Upper lobe of right lung (tissue), 1 donor: ENCODE measurements around the gene ABHD2. TPM values are rescaled to one million over a fixed set of nuclear protein-coding genes. Genes with fewer than 3 reads are reported as not detected.
"Not testable (repeated sequence)": the region's sequence is repeated elsewhere in the genome, so short reads cannot be mapped to it uniquely, and the experiment has no call there.

ENCODE experiments used
- ATAC-seq: fragments of 200-7000 bp; cut with Tn5 transposase; one replicate; pipeline ENCODE4 v1.9.1; 2020; ENCODE audit warnings: mild to moderate bottlenecking, moderate library complexity
- DNase-seq: peaks from one replicate; pipeline ENCODE4 v3.0.0-alpha.2; 2020
- H3K27ac ChIP-seq: fragments of 200-600 bp; one replicate; pipeline ENCODE4 v1.8.0; 2022
- H3K27me3 ChIP-seq: fragments of 200-600 bp; one replicate; pipeline ENCODE4 v1.8.0; 2022; ENCODE audit warnings: mild to moderate bottlenecking
- H3K36me3 ChIP-seq: fragments of 200-600 bp; one replicate; pipeline ENCODE4 v1.8.0; 2022
- H3K4me1 ChIP-seq: fragments of 200-600 bp; one replicate; pipeline ENCODE4 v1.8.0; 2022
- H3K4me3 ChIP-seq: fragments of 200-600 bp; one replicate; pipeline ENCODE4 v1.8.0; 2022; ENCODE audit warnings: mild to moderate bottlenecking
- H3K9me3 ChIP-seq: fragments of 200-600 bp; one replicate; pipeline ENCODE4 v1.8.0; 2022
- intact Hi-C: fragments of 100-400 bp; cut with DNase I; formaldehyde crosslinking; loops from one replicate; pipeline ENCODE4 v1.11.0; 2022
- total RNA-seq: library from RNA; stranded (reverse); fragmentation: NEBNext Ultra II Directional; extraction: Animal tissue kit (Norgen Biotek cat#: 25700); gene quantifications from one replicate; pipeline ENCODE4 v1.2.1, GENCODE V29; 2021
- TF ChIP-seq, protein P1 (sequence below): fragments of 200-600 bp; IDR thresholded peaks from one replicate; pipeline ENCODE4 v1.8.0; 2022; ENCODE audit warnings: antibody characterized with exemption
- donor health status: DM: no; HTN: yes; CAD: no; lungs with severe emphysema.

The ABHD2 gene
- total RNA-seq, 1 donor from 2014 or later: 182 TPM

DNA sequence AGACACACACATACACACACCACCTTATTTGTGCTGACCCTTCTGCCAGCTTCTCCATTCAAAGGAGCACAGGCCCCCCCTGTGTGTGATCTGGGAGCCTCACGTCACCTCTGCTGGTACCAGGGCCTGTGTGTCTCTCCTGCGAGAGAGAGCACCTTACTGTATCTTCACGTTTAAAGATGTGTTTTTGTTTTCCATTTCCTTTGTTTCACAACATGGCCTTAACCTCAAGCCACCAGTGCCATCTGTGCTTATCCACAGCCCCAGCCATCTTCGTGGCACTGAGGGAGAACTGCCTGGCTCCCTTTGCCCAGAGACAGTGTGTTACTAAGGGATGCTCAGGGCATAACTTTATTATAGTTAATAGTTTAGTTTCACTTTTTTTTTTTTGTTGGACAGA, 52.3 kb downstream of the ABHD2 start:
- TF ChIP-seq, protein P1, sequence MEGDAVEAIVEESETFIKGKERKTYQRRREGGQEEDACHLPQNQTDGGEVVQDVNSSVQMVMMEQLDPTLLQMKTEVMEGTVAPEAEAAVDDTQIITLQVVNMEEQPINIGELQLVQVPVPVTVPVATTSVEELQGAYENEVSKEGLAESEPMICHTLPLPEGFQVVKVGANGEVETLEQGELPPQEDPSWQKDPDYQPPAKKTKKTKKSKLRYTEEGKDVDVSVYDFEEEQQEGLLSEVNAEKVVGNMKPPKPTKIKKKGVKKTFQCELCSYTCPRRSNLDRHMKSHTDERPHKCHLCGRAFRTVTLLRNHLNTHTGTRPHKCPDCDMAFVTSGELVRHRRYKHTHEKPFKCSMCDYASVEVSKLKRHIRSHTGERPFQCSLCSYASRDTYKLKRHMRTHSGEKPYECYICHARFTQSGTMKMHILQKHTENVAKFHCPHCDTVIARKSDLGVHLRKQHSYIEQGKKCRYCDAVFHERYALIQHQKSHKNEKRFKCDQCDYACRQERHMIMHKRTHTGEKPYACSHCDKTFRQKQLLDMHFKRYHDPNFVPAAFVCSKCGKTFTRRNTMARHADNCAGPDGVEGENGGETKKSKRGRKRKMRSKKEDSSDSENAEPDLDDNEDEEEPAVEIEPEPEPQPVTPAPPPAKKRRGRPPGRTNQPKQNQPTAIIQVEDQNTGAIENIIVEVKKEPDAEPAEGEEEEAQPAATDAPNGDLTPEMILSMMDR: no peak
- Histone ChIP-seq H3K9me3 (no peaks in the 10 kb centered on the region), H3K4me3 (no peak overlapping the region), H3K36me3 (peaks cover 5% of the 10 kb centered on the region), H3K27ac (peak overlapping the region; percentile 32), H3K4me1 (peaks cover 63% of the 10 kb centered on the region), H3K27me3 (no peaks in the 10 kb centered on the region)
- no peak for DNase-seq
- ATAC-seq: no peak
- intact Hi-C loops: no loop called here

DNA sequence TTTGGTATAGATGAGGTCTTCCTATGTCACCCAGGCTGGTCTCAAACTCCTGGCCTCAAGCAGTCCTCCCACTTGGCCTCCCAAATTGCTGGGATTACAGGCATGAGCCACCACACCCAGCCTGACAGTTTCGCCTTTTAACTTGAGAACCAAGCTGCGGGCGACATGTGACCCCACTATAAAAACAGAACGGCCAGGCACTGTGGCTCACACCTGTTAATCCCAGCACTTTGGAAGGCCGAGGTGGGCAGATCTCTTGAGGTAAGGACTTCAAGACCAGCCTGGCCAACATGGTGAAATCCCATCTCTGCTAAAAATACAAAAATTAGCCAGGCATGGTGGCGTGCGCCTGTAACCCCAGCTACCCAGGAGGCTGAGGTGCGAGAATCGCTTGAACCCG, 52.9 kb downstream of the ABHD2 start:
- ATAC-seq, intact Hi-C loops, DNase-seq, H3K36me3 ChIP-seq, H3K9me3 ChIP-seq, H3K27me3 ChIP-seq, H3K4me3 ChIP-seq: not testable (repeated sequence)
- Histone ChIP-seq H3K4me1 (peaks cover 62% of the 10 kb centered on the region), H3K27ac (peak overlapping the region; percentile 32)

DNA sequence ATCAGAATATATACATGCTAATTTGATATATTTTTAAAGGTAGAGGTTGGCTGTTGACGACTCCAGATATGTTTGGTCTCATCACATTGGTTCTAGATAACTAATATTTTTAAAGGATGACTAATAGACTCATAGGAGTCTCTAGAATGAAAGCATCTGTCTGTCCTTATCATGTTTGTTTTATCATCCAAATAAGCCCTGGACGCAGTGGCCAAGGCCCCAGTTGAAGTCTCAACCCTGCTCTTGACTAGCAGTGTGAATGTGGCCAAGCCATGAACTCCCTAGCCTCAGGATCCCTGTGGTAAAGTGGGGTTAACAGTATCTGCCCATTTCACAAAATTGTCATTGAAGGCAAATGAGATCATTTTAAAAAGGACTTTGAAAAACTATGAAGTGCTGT, 53.6 kb downstream of the ABHD2 start:
- ATAC-seq (no peak), DNase-seq (no peak)
- intact Hi-C loops: no loop called here
- H3K27ac ChIP-seq: peak overlapping the region; percentile 14
- no peaks in the 10 kb centered on the region for H3K9me3 ChIP-seq
- TF ChIP-seq, protein P1: no peak
- no peak overlapping the region for H3K4me3 ChIP-seq
- no peaks in the 10 kb centered on the region for H3K27me3 ChIP-seq
- H3K4me1 ChIP-seq: peaks cover 55% of the 10 kb centered on the region
- peaks cover 3% of the 10 kb centered on the region for H3K36me3 ChIP-seq

DNA sequence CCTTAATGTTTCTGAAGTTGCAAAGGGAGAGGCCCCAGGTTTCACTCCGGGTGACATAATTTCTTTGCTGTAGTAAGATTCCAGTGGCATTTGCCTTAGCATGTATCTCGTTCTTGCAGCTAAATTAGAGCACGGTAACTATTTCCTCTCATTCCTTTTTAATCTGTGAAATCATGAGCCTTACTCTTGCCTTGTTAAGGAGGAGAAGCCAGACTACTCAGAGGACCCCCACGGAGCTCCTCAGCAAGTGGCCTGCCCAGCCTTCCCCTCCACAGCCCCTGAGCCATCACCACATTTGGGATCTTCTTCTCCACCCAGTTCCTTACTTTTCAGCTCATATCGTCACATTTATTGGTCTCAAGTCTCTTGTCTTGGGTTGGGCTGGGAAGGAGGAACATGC, 54.2 kb downstream of the ABHD2 start:
- H3K27me3 ChIP-seq: no peaks in the 10 kb centered on the region
- intact Hi-C loops: no loop called here
- H3K36me3 ChIP-seq: no peaks in the 10 kb centered on the region
- H3K4me3 ChIP-seq: no peak overlapping the region
- H3K9me3 ChIP-seq: no peaks in the 10 kb centered on the region
- H3K4me1 ChIP-seq: peaks cover 50% of the 10 kb centered on the region
- DNase-seq: no peak
- TF ChIP-seq, protein P1: no peak
- ATAC-seq: no peak
- no peak overlapping the region for H3K27ac ChIP-seq

DNA sequence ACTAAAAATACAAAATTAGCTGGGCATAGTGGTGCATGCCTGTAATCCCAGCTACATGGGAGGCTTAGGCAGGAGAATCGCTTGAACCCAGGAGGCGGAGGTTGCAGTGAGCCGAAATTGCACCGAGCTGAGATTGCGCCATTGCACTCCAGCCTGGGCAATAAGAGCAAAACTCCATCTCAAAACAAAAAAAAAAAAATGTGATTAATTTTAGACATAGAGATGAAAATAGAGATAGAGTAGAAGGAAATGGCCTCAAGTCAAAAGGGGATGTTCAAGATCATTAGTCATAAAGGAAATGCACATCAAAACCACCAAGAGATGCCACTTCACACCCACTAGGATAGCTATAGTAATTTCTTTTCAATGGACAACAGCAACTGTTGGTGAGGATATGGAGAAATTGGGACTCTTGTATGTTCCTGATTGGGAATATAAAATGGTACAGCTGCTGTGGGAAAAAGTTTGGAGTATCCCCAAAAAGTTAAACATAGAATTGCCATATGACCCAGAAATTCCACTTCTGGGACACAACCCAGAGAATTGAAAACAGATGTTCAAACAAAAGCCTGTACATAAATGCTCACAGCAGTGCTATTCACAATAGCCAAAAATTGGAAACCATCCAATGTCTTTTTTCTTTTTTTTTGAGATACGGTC, 55.4 kb downstream of the ABHD2 start:
- Histone ChIP-seq H3K9me3 (no peaks in the 10 kb centered on the region), H3K27me3 (no peaks in the 10 kb centered on the region), H3K4me3 (no peak overlapping the region), H3K36me3 (no peaks in the 10 kb centered on the region), H3K4me1 (peaks cover 41% of the 10 kb centered on the region), H3K27ac (peak overlapping the region; percentile 9)
- ATAC-seq (peak; percentile 62), DNase-seq (no peak)
- TF ChIP-seq, protein P1: no peak
- intact Hi-C loops: no loop called here

DNA sequence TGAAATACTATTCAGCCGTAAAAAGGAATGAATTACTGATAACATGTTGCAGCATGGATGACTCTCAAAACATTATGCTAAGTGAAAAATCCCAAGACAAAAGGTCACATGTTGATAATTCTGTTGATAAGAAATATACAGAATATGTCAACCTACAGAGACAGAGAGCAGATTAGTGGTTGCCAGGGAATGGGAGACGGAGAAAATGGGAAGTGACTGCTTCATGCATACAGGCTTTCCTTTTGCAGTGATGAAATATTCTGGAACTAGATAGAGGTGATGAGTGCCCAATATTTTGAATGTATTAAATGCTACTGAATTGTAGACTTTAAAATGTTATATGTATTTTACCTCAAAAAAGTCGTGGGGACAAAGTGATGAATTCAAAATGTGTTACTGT, 56.2 kb downstream of the ABHD2 start:
- H3K36me3 ChIP-seq: no peaks in the 10 kb centered on the region
- TF ChIP-seq, protein P1: no peak
- DNase-seq: no peak
- H3K27me3 ChIP-seq: no peaks in the 10 kb centered on the region
- ATAC-seq: no peak
- intact Hi-C loops: no loop called here
- H3K27ac ChIP-seq: no peak overlapping the region
- H3K4me1 ChIP-seq: peaks cover 35% of the 10 kb centered on the region
- H3K4me3 ChIP-seq: no peak overlapping the region
- H3K9me3 ChIP-seq: no peaks in the 10 kb centered on the region
